ENCODE results near the gene ATF7IP2.
A peak's percentile ranks its signal among the peaks of the same experiment; 100 is the strongest.

Gene ATF7IP2

GRCh38 chr16:10383626-10384025 is 2.2 kb upstream of the ATF7IP2 start:
- TF ChIP-seq CTCF (IDR thresholded peaks at IDR 0.05; ENCODE audit: insufficient read depth, low read length, missing control alignments), result no peak
- no peak for DNase-seq (ENCODE audit: low read depth, low spot score)
- CTCF ChIA-PET, result no interaction called here
- no peak overlapping the region for H3K4me3 ChIP-seq (ENCODE audit: low read depth, low read length)
- POLR2A ChIA-PET, result no interaction called here

GRCh38 chr16:10386517-10387100 is 748 bp downstream of the ATF7IP2 start:
- ChIA-PET POLR2A (no interaction called here), CTCF (interaction anchor here (1.0 kb wide), 1 partner anchor 123 kb away, joined by 3 read pairs; no protein-coding TSS in a partner anchor)
- TF ChIP-seq CTCF (IDR thresholded peaks at IDR 0.05; ENCODE audit: insufficient read depth, low read length, missing control alignments), result no peak
- H3K4me3 ChIP-seq (ENCODE audit: low read depth, low read length), result peak overlapping the region; percentile 75
- DNase-seq (ENCODE audit: low read depth, low spot score), result no peak

GRCh38 chr16:10387188-10387617 is 1.3 kb downstream of the ATF7IP2 start:
- POLR2A ChIA-PET, result no interaction called here
- 0 out of 2 replicates have a peak overlapping the region, but pooled peaks have one; percentile 75 for H3K4me3 ChIP-seq (ENCODE audit: low read depth, low read length)
- CTCF ChIA-PET, result interaction anchor here (1.0 kb wide), 1 partner anchor 122 kb away, joined by 3 read pairs; no protein-coding TSS in a partner anchor
- DNase-seq (ENCODE audit: low read depth, low spot score), result no peak
- no peak for TF ChIP-seq CTCF (IDR thresholded peaks at IDR 0.05; ENCODE audit: insufficient read depth, low read length, missing control alignments)

GRCh38 chr16:10388988-10389387 is 3.1 kb downstream of the ATF7IP2 start:
- no peak for TF ChIP-seq CTCF (IDR thresholded peaks at IDR 0.05; ENCODE audit: insufficient read depth, low read length, missing control alignments)
- no peak overlapping the region for H3K4me3 ChIP-seq (ENCODE audit: low read depth, low read length)
- DNase-seq (ENCODE audit: low read depth, low spot score), result no peak
- CTCF ChIA-PET, result no interaction called here
- POLR2A ChIA-PET, result no interaction called here

- POLR2A ChIA-PET, result no interaction called here
- no peak for DNase-seq (ENCODE audit: low read depth, low spot score)
- no peak for TF ChIP-seq CTCF (IDR thresholded peaks at IDR 0.05; ENCODE audit: insufficient read depth, low read length, missing control alignments)
- CTCF ChIA-PET, result no interaction called here
- no peak overlapping the region for H3K4me3 ChIP-seq (ENCODE audit: low read depth, low read length)
Measured at GRCh38 chr16:10390330-10390729, 4.5 kb downstream of the ATF7IP2 start.

- TF ChIP-seq CTCF (IDR thresholded peaks at IDR 0.05; ENCODE audit: insufficient read depth, low read length, missing control alignments), result no peak
- ChIA-PET CTCF (no interaction called here), POLR2A (no interaction called here)
- H3K4me3 ChIP-seq (ENCODE audit: low read depth, low read length), result no peak overlapping the region
- DNase-seq (ENCODE audit: low read depth, low spot score), result no peak
Measured at GRCh38 chr16:10390867-10391266, 5.0 kb downstream of the ATF7IP2 start.

All from AG04449 (cell line).